IMR-90 (cell line): ENCODE measurements around the gene MAMLD1.

Experiments used
- CTCF ChIP-seq: conservative IDR thresholded peaks from 2 replicates; pipeline ENCODE4 v1.5.1; 2012; ENCODE audit warnings: mild to moderate bottlenecking, low read depth, low read length, improper control_type of control experiment
- FOS ChIP-seq: fragments of 150-350 bp; IDR thresholded peaks from 2 replicates; pipeline ENCODE4 v1.6.1; 2016; ENCODE audit warnings: low read depth, low read length
- MXI1 ChIP-seq: IDR thresholded peaks from 2 replicates; pipeline ENCODE4 v1.6.1; 2012; ENCODE audit warnings: low read depth, mild to moderate bottlenecking, low read length, moderate library complexity, borderline replicate concordance
- POLR2A ChIP-seq: IDR thresholded peaks from 2 replicates; pipeline ENCODE4 v1.6.1; 2012; ENCODE audit warnings: mild to moderate bottlenecking, low read depth, low read length
- USF2 ChIP-seq: fragments of 150-350 bp; IDR thresholded peaks from 2 replicates; pipeline ENCODE4 v1.6.1; 2017; ENCODE audit warnings: mild to moderate bottlenecking, antibody characterized with exemption, low read length, low read depth

GRCh38 chrX:150558424-150558823 is 195.3 kb downstream of the MAMLD1 start:
- no peak for TF ChIP-seq MXI1
- no peak for TF ChIP-seq POLR2A
- no peak for TF ChIP-seq CTCF
- TF ChIP-seq FOS: no peak
- no peak for TF ChIP-seq USF2
